HG03280 (cell line): ENCODE data around the gene ZNF256.

Experiments used
- ATAC-seq: cut with Tn5 transposase; IDR thresholded peaks from one replicate; pipeline ENCODE4 v1.9.1; 2021; ENCODE audit warnings: mild to moderate bottlenecking, moderate library complexity; ENCODE audit not compliant: unreplicated experiment

ZNF256 gene

GRCh38 chr19:57947419-57948134, at the start of gene ZNF256:
ZNF256 (minus strand) TSS chr19:57947706; CDS start chr19:57947474, 232 bp downstream.
- ATAC-seq = no peak

- no peak for ATAC-seq
Observed at GRCh38 chr19:57992841-57993240, 45.3 kb upstream of the ZNF256 start.

- ATAC-seq = no peak
Observed at GRCh38 chr19:57978586-57979289, 31.2 kb upstream of the ZNF256 start.

- ATAC-seq = no peak
Observed at GRCh38 chr19:57974434-57974833, 26.9 kb upstream of the ZNF256 start, which contains the start of gene C19orf18. C19orf18 (minus strand) TSS chr19:57974534; CDS start chr19:57974432, 102 bp downstream.

- no peak for ATAC-seq
Observed at GRCh38 chr19:57964761-57965160, 17.3 kb upstream of the ZNF256 start.

GRCh38 chr19:57961785-57962184, 14.3 kb upstream of the ZNF256 start:
- ATAC-seq = no peak

- ATAC-seq = no peak
Observed at GRCh38 chr19:57954996-57955395, 7.5 kb upstream of the ZNF256 start.

GRCh38 chr19:57949702-57950101, 2.2 kb upstream of the ZNF256 start:
- no peak for ATAC-seq

GRCh38 chr19:57949296-57949695, 1.8 kb upstream of the ZNF256 start:
- ATAC-seq = no peak

- ATAC-seq = no peak
Observed at GRCh38 chr19:57947088-57947418, 453 bp downstream of the ZNF256 start.

GRCh38 chr19:57946316-57946715, 1.2 kb downstream of the ZNF256 start:
- ATAC-seq = no peak

- ATAC-seq = no peak
Observed at GRCh38 chr19:57941593-57941992, 5.9 kb downstream of the ZNF256 start.

- no peak for ATAC-seq
Observed at GRCh38 chr19:57935731-57936130, 11.8 kb downstream of the ZNF256 start.

GRCh38 chr19:57934820-57935665, 12.5 kb downstream of the ZNF256 start, which contains the start of gene ZNF418:
ZNF418 (minus strand) TSS chr19:57935402; CDS start chr19:57933822, 1,580 bp downstream.
- no peak for ATAC-seq

- no peak for ATAC-seq
Observed at GRCh38 chr19:57927587-57927986, 19.9 kb downstream of the ZNF256 start.

GRCh38 chr19:57916168-57916995, 31.1 kb downstream of the ZNF256 start, which contains the start of gene ZNF417:
ZNF417 (minus strand) TSS chr19:57916592; CDS start chr19:57916411, 181 bp downstream.
- peak; percentile 99 for ATAC-seq

- no peak for ATAC-seq
Observed at GRCh38 chr19:57914531-57914930, 33.0 kb downstream of the ZNF256 start.

- no peak for ATAC-seq
Observed at GRCh38 chr19:57907394-57907793, 40.1 kb downstream of the ZNF256 start.

GRCh38 chr19:57905258-57905657, 42.2 kb downstream of the ZNF256 start:
- ATAC-seq = no peak

GRCh38 chr19:57903618-57904184, 43.8 kb downstream of the ZNF256 start:
- ATAC-seq = no peak
